ENCODE results near the gene CRIM1.
A peak's percentile ranks its signal among the peaks of the same experiment; 100 is the strongest.

CRIM1 gene

GRCh38 chr2:36564377-36564930 is 208.9 kb downstream of the CRIM1 start:
- Histone ChIP-seq H3K4me3 (ENCODE audit: low read depth, low read length) (no peak overlapping the region), H3K27me3 (replicated peaks) (no peaks in the 10 kb centered on the region), H3K36me3 (replicated peaks) (no peaks in the 10 kb centered on the region), H3K27ac (no peak overlapping the region)
- no peak for TF ChIP-seq CTCF (IDR thresholded peaks at IDR 0.05; ENCODE audit: low read depth, low read length, missing control alignments)
- DNase-seq, result no peak
- in situ Hi-C loops (cut with HindIII; ENCODE audit: low pct_ligation_motif_present, low sequenced_read_pairs), result no loop called here

GRCh38 chr2:36565712-36566111 is 210.1 kb downstream of the CRIM1 start:
- Histone ChIP-seq H3K27ac (no peak overlapping the region), H3K36me3 (replicated peaks) (no peaks in the 10 kb centered on the region), H3K4me3 (ENCODE audit: low read depth, low read length) (no peak overlapping the region), H3K27me3 (replicated peaks) (no peaks in the 10 kb centered on the region)
- TF ChIP-seq CTCF (IDR thresholded peaks at IDR 0.05; ENCODE audit: low read depth, low read length, missing control alignments), result no peak
- no peak for DNase-seq
- in situ Hi-C loops (cut with HindIII; ENCODE audit: low pct_ligation_motif_present, low sequenced_read_pairs), result no loop called here

- no peak for TF ChIP-seq CTCF (IDR thresholded peaks at IDR 0.05; ENCODE audit: low read depth, low read length, missing control alignments)
- no peak for DNase-seq
- Histone ChIP-seq H3K27me3 (replicated peaks) (no peaks in the 10 kb centered on the region), H3K36me3 (replicated peaks) (no peaks in the 10 kb centered on the region), H3K27ac (no peak overlapping the region), H3K4me3 (ENCODE audit: low read depth, low read length) (no peak overlapping the region)
- in situ Hi-C loops (cut with HindIII; ENCODE audit: low pct_ligation_motif_present, low sequenced_read_pairs), result no loop called here
Measured at GRCh38 chr2:36566887-36567286, 211.3 kb downstream of the CRIM1 start.

DNA sequence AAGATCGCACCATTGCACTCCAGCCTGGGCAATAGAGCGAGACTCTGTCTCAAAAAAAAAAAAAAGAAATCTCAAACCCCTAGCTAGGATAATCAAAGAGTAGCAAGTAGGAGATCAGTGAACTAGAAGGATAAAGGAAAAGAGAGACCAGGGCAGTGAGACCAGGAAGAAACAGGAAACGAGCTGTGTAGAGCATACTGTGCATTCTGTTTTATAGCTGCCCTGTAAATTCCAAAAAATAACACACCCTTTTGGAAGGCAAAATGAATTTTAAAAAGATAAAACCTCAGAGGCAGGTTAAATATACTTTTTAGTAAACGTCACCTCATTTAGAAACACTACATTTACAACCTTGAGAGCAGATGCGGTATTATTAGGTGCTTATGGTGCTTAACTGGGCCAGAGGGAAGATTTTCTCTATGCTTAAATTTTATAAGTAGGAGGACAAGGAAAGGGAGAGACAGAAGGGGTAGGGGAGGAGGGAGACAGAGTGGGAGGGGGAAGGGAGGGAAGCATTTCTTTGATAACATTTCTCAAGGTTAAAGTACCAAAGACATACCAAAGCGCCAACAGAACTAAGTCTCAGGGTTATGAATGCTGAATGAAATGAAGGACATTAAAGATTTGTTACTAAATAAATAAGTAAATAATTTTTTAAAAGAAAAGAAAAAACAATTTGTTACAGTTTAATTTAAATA is 212.3 kb downstream of the CRIM1 start:
- in situ Hi-C loops (cut with HindIII; ENCODE audit: low pct_ligation_motif_present, low sequenced_read_pairs), result no loop called here
- no peaks in the 10 kb centered on the region for H3K27me3 ChIP-seq (replicated peaks)
- TF ChIP-seq CTCF (IDR thresholded peaks at IDR 0.05; ENCODE audit: low read depth, low read length, missing control alignments), result no peak
- no peaks in the 10 kb centered on the region for H3K36me3 ChIP-seq (replicated peaks)
- H3K4me3 ChIP-seq (ENCODE audit: low read depth, low read length), result no peak overlapping the region
- H3K27ac ChIP-seq, result peak overlapping the region; percentile 88
- DNase-seq, result no peak

DNA sequence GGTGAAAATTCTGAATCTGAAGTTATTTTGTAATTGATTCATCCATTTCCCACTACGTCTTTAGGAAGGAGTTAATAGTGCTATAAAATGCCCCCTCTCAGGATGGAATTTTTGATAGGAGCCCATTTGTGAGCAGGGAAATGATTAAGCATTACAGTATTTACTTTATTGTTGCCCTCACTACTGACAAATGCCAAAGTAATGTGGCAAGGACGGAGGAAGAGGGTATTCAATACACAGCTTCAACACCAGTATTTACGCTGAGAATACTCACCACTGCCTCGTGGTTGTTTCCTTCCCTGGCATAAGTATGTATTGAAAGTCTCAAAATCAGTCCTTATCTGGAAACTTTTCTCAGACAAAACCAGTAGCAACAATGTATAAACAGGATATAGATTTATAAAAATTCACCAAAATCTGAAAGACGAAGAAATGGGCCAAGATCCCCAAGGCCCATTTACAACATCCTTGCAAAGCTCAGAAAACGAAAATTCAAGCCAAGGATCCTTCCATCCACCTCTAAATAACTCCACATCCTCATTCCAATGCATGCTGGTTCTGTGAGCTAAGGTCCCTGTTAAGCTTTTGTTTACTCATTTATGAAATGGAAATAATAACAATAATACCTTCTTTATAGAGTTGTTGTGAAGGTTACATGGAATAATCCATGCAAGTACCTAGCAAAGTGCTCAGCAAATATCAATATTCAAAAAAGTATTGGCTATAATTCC is 213.1 kb downstream of the CRIM1 start:
- Histone ChIP-seq H3K4me3 (ENCODE audit: low read depth, low read length) (no peak overlapping the region), H3K36me3 (replicated peaks) (peaks cover 5% of the 10 kb centered on the region), H3K27ac (peak overlapping the region; percentile 88), H3K27me3 (replicated peaks) (no peaks in the 10 kb centered on the region)
- in situ Hi-C loops (cut with HindIII; ENCODE audit: low pct_ligation_motif_present, low sequenced_read_pairs), result no loop called here
- no peak for TF ChIP-seq CTCF (IDR thresholded peaks at IDR 0.05; ENCODE audit: low read depth, low read length, missing control alignments)
- no peak for DNase-seq
